GM19239 (cell line): ENCODE data around the gene ENTPD2.
A peak's percentile ranks its signal among the peaks of the same experiment; 100 is the strongest.

Experiments used
- DNase-seq: peaks from one replicate; pipeline ENCODE4 v3.0.0; 2011; ENCODE audit warnings: low spot score; ENCODE audit not compliant: insufficient read length
- FAIRE-seq: peaks from 2 replicates; lab custom pipeline; 2011; peaks lifted over from hg19 to GRCh38; lab: Jason Lieb, UNC

The ENTPD2 gene

DNA sequence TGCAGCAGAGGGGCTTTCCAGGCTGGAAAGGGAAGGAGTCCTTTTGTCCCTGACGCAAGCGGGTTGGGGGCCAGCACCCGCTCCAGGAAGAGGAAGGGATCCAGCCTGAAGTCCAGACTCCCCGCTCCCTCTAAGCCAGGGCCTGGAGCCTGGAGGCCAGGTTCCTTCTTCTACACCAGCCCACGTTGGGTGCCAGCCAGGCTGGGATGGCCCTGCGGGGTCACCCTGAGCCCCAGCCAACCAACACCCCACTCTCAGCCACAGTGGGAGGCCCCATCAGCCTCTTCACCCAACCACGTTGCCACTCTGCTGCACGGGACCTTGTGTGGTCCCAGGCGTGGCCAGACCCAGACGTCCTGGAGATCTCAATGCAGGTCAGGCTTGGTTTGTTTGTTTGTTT is 21.0 kb downstream of the ENTPD2 start:
- DNase-seq (no peak), FAIRE-seq (no peak)

GRCh38 chr9:137031904-137032640 is 21.8 kb downstream of the ENTPD2 start, which contains the start of gene FUT7:
TSS of gene FUT7 (minus strand) at chr9:137032088. CDS start at chr9:137031991, 97 bp downstream.
- DNase-seq (no peak), FAIRE-seq (no peak)

- peak; percentile 60 for FAIRE-seq
- DNase-seq: no peak
Measured at GRCh38 chr9:137030538-137031527, 23.0 kb downstream of the ENTPD2 start.

DNA sequence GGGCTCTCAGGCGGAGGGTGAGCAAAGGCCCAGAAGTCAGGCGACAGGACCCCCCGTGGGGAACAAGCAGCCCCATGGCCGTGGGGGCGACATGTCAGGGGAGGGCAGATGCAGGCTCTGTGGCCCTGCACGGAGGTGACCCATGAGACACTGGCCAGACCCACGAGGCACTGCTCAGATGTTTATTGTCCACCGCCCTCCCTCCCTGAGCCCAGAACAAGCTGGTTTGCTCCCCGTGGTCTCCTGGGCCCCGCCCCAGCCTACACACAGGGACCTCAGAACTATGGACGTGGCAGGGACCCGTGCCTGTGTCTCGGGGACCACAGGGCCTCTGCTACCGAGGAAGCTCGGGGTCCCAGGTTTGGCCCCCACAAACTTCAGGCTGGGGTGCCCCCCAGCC is 23.9 kb downstream of the ENTPD2 start:
- DNase-seq (no peak), FAIRE-seq (no peak)

- FAIRE-seq (peak; percentile 91), DNase-seq (peak; percentile 91)
Measured at GRCh38 chr9:137029058-137029936, 24.6 kb downstream of the ENTPD2 start.

DNA sequence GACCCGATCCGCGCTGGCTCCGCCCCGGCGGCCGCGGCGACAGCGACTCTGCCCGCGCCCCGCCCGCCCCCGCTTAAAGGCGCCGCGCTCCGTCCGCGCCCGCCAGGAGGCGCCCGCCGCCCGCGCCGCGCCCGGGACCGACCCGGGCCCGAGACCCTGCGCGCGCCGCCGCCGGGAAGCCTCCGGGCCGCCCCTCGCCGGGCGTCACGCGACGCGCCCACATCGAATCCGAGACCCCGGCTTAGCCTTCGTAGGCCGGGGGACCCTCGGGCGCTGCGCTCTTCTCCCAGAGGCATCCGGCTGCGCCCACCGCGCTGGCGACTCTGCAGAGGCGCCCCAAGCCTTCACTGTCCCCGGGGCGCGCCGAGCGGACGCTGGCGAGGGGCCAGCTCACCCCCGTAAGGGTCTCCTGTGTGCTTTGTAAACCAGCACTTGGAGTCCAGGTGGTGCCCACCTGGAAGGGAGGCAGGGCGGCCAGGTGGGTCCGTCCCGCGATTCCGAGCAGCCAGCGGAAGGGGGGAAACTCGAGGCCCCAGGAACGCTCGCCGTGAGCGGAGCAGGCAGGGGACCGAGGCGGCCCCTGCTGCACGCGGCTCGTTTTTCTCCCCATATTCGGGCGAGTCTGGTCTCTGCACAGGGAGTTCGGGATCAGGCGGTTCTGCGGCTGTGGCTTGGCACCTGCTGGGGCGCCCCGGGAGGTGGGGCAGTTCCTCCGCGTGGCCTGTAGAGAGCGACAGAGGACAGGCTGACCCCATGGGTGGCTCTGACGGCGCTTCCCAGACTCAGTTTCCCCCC is 25.4 kb downstream of the ENTPD2 start:
- FAIRE-seq (no peak), DNase-seq (peak; percentile 82)

DNA sequence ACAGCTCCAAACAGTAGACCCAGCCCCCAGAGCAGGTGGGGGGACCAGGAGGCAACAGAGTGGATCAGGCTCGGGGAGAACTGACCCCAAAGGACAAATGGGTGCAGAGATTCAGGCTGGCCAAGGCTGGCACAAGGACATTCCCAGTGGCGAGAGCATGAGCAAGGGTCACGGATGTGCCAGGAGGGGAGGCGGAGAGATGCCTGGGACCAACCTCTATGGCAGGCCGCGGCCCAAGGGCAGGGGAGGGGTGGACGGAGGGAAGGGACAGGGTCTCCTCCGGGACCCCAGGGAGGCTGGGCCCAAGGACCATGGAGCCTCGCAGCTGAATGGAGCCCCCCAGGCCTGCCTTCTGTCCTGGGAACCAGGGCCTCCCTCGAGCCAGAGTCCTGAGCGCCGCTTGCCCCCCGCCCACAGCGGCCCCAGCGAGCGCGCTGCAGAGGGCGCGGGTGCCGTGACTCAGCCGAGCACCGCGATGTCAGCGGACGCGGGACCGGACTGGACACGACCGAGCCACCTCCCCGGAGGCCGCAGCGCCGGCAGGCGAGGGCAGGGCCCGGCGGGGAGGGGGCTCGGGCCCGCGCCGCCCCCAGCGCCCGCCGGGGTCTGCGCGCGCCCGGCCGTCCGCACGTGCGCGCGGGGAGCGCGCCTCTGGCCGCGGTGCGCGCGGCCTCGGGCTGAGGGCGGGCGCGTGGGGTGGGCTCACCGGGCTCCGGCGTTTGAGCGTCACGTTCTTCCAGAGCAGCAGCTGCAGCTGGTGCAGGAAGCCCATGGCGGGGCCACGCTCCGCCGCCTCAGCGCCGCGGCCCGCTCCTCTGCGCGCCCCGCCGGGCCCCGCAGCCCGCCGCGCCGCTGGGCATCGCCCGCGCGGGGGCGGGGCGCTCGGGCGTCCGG is 26.2 kb downstream of the ENTPD2 start, which contains the start of gene ABCA2:
Gene ABCA2, minus strand, starts transcription at position 869 of the 894 bp plus-strand sequence. Its CDS starts 97 bp downstream, at position 772.
- no peak for FAIRE-seq
- DNase-seq: no peak

- FAIRE-seq (no peak), DNase-seq (no peak)
Measured at GRCh38 chr9:137026828-137027227, 27.0 kb downstream of the ENTPD2 start.

- no peak for DNase-seq
Measured at GRCh38 chr9:137026384-137026783, 27.5 kb downstream of the ENTPD2 start.

DNA sequence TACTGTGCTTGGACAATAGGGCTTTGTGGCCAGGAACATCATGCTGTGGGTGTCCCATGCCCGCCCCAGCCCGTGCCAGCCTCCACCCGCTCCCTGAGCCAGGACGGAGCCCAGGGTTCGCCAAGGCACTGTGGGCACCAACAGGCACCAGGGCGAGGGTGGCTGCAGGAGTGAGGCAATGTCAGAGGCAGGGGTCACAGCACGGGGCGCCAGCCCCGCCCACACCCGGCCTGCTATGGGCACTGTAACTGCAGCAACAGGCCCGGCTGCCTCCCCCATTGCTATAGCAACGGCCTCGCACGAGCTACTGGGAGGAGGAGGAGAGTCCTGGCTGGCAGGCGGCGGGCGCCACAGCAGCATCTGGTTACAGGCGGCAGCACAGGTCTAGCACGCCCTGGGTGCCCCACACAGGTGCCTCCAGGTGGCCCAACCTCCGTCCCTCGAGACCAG is 28.3 kb downstream of the ENTPD2 start:
- FAIRE-seq (no peak), DNase-seq (no peak)

More at GRCh38 chr9:137026384-137026783, 27.5 kb downstream of the ENTPD2 start:
- FAIRE-seq: no peak

DNA sequence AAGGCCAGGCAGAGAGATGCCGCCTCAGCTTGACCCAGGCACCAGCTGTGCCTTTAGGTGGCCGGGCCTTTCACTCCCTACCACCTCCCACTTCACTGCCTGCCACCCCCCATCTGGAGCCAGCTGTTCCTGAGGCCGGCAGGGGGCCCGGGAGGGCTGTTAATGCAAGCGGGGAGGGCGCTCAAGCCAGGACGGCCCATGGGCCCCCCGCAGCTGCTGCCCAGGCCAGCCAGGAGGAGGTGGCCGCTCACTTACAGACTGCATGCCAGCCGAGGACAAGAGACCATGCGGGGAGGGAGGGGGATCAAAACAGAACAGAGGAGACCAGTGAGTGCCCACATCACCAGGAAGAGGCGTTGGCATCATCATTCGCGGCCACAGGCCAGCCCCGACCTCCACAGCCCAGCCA is 30.3 kb downstream of the ENTPD2 start:
- FAIRE-seq (no peak), DNase-seq (no peak)

GRCh38 chr9:137023157-137023556 is 30.7 kb downstream of the ENTPD2 start:
- FAIRE-seq: no peak
- no peak for DNase-seq

DNA sequence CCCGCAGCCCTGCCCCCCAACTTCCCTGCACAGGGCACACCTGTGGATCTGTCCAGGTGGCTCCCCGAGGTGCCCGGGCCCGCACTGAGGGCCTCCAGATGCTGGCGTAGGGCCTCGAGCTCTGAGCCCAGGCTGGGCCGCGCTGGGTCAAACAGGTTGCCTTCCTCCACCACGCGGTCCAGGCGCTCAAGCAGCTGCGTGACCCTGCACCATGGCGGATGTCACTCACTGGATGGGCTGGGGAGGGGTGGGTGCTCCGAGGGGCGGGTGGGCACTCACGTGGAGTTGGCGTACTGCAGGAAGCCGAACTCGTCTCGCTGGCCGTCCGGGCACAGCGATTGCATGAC is 31.2 kb downstream of the ENTPD2 start:
- DNase-seq: no peak
- no peak for FAIRE-seq

DNA sequence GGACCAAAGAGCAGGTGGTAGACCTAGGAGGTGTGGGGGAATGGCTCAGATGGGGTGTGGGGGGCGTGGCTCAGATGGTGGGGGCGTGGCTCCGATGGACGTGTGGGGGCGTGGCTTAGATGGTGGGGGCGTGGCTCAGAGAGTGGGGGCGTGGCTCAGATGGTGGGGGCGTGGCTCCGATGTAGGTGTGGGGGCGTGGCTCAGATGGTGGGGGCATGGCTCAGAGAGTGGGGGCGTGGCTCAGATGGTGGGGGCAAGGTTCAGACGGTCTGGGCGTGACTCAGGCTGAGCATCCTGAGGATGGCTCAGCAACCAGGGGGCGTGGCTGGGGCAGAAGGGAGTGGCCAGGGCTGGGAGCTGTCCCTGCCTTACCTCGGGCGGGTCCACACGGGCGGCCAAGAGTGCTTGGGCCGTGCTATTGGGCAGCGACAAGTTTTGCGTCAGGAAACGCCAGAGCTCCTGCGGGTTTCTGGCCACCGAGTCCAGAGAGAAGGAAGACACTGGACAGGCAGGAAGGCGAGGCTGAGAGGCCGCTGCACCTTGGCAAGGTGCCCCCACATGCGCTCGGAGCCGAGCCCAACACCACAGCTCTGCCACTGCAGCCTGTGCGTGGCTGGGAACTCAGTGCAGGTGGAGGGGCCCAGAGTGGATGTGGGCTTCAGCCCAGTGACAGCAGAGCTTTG is 31.7 kb downstream of the ENTPD2 start:
- DNase-seq (no peak), FAIRE-seq (peak; percentile 77)

- no peak for FAIRE-seq
- peak; percentile 64 for DNase-seq
Measured at GRCh38 chr9:137021568-137021978, 32.3 kb downstream of the ENTPD2 start.

- FAIRE-seq: no peak
- DNase-seq: no peak
Measured at GRCh38 chr9:137020771-137021567, 32.9 kb downstream of the ENTPD2 start.
